ENCODE measurements around the gene COBLL1.
"Not testable (repeated sequence)": the region's sequence is repeated elsewhere in the genome, so short reads cannot be mapped to it uniquely, and the experiment has no call there.

COBLL1 gene

GRCh38 chr2:164780611-164781178, 60.9 kb downstream of the COBLL1 start:
- DNase-seq = no peak

- DNase-seq = no peak
These were observed 62.1 kb downstream of the COBLL1 start for GRCh38 chr2:164779383-164780057.

DNA sequence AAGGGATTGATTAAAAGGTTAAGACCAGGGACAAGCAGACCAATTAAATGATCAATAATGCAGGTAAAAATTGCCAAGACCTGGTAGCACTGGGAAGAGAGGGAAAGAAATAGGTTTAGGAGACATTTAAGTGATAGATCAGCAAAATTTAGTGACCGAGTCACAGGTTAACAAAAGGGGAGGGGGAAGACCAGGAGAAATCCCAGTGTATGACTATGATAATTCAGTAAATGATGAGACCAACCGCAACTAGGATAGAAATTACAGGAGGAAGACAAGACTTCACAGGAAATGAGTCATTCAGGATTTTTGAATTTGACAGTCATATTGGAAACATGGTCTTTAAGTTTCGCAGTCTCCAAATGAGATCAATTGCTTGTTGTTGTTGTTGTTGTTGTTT, 62.9 kb downstream of the COBLL1 start:
- DNase-seq = no peak

- no peak for DNase-seq
These were observed 63.7 kb downstream of the COBLL1 start for GRCh38 chr2:164777847-164778461.

DNA sequence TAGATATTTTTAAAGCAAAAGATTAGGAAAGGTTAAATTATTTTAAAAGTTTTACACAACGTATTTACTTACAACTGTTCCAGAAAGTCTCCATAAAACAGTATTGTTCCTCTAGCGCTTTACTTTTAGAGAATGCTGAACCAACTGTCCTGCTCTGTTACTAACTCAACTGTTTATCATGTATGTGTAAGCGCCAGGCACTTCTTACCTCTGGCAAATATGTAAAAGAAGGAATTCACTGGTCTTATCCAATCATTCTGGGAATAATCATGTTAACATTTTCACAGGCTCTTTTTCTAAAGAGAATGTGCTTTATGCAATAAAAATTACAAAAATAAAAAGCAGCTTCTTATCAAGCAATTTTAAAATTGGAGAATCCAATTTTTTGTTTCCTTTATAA, 68.0 kb downstream of the COBLL1 start:
- no peak for DNase-seq

- DNase-seq = no peak
These were observed 68.5 kb downstream of the COBLL1 start for GRCh38 chr2:164773091-164773490.

DNA sequence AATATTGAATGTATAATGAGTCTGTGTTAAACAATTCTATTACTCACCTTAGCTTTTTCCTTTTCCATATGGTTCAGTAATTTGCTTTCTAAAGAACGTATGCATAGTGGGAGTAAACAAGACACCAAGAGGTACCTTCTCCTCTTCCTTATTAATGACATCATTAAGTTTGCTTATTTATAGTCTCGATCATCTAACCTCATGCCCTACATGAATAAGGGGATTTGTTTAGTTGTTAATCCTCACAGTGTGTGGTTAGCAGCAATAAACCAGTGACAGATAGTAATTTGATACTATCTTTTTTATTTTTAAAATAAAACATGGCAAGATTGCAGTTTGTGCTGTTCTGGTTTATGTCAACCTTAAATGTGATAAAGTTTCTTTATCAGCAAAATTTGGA, 69.7 kb downstream of the COBLL1 start:
- DNase-seq = no peak

DNA sequence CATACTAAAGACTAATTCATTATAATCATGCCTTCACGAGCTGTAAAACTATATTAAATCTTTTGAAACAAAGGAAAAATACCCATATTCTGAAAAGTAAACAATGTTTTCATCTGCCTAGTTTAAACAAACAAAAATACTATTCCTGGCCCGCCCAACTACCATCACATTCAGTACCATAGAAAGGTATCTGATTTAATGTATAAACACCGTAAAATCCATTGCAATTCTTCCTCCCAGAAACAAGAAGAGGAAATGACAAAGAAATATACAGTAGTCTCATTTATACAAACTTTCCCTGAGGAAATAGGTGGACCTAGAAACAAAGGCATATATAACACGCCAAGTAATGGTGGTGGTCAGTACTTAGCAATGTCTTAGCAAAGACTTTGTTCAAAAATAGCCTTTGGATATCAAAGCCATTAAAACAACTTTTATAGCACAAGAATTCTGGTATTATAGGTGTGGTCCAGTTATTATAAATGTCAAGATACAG, 71.2 kb downstream of the COBLL1 start:
- DNase-seq = no peak

DNA sequence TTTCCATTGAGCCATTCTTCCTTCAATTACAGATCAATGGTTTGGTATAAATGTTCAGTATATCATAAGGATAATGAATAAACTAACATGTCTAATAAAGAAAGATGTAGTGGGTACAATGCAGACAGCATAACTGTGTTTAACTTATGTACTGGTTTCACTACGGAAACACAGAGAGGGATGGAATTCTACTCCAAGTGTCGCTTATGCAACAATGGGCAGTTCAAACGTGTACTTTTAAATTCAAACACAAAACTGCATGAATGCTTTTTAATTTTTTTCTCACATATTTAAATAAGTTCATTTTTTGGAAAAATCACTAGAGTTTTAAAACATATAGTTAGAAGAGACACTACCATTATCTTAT, 74.7 kb downstream of the COBLL1 start:
- no peak for DNase-seq

GRCh38 chr2:164766216-164766953, 75.2 kb downstream of the COBLL1 start:
- no peak for DNase-seq

DNA sequence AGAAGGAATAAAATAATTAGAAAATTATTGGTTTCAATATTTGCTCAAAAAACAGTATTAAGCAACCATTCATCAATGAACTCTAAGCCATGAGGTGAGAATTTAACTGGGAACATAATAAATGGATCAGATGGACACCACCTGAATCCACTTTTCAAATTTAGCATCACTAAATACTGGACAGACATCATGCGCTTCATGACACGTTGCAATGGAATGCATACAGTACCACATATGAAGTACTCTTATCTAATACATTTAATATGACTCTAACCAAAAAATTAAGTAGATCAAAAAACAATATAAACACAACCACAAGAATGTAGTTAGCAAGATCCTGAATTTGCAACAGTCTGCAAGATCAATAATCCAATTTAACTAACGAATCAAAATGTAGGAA, 76.6 kb downstream of the COBLL1 start:
- DNase-seq = no peak

- no peak for DNase-seq
These were observed 77.1 kb downstream of the COBLL1 start for GRCh38 chr2:164764474-164764873.

GRCh38 chr2:164763431-164763830, 78.2 kb downstream of the COBLL1 start:
- DNase-seq = no peak

DNA sequence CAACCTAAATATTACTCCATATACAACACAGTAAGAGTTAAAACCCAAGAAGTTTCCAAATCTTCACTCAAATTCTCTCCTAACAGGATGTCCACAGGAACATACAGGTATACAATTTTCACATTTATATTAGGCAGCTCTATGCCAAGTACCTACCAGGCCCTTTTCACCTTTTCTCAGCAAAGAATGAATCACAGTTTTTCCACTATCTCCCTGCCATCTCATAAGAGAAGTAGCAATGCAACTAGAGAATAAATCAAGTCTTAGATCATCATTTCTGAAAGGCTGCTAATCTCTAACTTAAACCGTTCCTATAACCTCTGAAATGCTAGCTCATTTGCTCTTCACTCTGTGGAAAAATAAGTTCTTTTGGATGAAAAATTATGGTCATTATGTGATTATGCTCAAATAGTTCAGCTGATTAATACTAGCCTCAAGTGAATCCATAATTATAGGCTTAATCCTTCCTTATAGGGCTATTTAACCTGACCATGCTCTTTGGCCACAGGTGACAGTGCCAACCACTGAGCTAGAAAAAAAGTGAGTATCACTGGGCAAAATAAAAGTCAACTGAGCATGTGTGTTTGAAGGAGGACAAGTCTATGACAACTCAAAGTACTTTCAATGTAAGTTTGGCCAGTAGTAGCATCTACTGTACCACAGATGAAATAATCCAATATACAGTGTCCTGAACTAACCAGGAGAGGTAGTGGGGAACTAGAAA, 79.7 kb downstream of the COBLL1 start:
- no peak for DNase-seq

GRCh38 chr2:164761201-164761600, 80.4 kb downstream of the COBLL1 start:
- DNase-seq = not testable (repeated sequence)

DNA sequence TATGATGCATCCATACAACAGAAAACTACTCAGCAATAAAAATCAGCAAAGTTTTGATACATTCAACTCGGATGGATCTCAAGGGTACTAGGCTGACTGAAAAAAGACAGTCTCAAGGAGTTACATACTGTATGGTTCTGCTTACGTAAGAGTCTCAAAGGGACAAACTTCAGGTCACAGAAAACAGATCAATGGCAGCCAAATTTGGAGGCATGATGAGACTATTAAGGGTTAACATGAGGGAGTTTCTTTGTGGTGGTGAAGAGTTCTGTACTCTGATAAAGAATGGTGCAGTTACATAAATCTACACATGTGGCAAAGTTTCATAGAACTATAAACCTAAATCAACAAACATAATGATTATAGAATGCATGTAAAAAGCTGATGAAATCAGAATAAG, 81.4 kb downstream of the COBLL1 start:
- DNase-seq = no peak

- no peak for DNase-seq
These were observed 83.5 kb downstream of the COBLL1 start for GRCh38 chr2:164757934-164758695.

- DNase-seq = no peak
These were observed 84.8 kb downstream of the COBLL1 start for GRCh38 chr2:164756773-164757172.

- DNase-seq = no peak
These were observed 85.7 kb downstream of the COBLL1 start for GRCh38 chr2:164755952-164756351.

- no peak for DNase-seq
These were observed 87.2 kb downstream of the COBLL1 start for GRCh38 chr2:164754157-164755093.

DNA sequence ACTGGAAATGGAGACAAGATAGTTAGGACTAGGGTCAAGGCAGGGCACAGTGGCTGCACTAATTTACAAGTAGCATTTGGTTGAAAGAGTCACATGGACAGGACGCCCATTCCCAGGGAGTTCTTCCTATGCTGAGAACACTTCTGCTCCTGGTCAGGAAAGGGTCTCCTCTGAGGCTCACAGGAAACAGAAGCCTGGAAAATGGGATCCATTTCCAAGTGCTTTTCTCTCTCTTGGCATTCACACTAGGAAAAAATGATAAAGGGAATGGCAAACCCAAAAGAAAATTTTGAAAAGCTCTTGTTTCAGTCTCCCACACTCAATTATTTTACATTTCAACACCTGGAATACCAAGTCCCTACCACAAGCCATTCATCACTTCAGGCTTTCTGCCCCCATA, 88.7 kb downstream of the COBLL1 start:
- DNase-seq = no peak

All from hippocampal formation (tissue), 2 donors.